ENCODE data around the gene ACOT11.

Gene ACOT11

GRCh38 chr1:54565113-54565501 is 17.1 kb downstream of the ACOT11 start:
- H3K36me3 Mint-ChIP-seq (ENCODE audit: low read depth) = no peaks in the 10 kb centered on the region
- no peak overlapping the region for H3K27ac Mint-ChIP-seq
- no peaks in the 10 kb centered on the region for H3K9me3 Mint-ChIP-seq
- peaks cover 5% of the 10 kb centered on the region for H3K27me3 Mint-ChIP-seq (ENCODE audit: low read depth)
- H3K4me1 Mint-ChIP-seq (ENCODE audit: low read depth) = no peaks in the 10 kb centered on the region
- no peak overlapping the region for H3K4me3 Mint-ChIP-seq

DNA sequence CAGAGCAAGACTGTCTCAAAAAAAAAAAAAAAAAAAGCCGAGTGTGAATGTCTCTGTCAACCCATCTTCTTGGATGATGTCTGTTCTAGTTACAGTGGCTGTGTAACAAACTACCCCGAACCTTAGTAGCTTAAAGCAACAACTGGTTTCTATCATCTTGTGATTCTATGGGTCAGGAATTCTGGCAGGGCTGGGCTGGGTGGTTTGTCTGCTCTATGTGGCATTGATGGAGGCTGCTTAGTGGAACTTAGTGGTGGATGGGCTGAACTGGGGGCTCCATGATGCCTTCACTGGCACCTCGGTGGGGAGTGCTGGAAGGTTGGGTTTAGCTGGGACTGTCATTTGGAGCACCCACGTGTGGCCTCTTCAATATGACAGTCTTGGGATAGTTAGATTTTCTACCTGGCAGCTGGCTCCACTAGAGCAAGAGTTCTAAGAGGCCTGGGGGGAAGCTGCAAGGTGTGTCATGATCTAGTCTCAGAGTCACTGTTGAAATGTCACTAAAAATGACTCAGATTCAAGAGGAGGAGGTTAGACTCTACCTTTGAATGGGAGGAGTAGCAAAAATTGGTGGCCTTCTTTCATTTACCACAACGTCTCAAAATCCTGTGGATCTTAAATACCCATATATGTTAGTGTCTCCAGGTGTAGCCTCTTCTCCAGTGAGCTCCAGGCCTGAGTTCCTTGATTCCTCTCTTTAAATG is 18.6 kb downstream of the ACOT11 start:
- H3K27ac Mint-ChIP-seq = no peak overlapping the region
- H3K4me3 Mint-ChIP-seq = no peak overlapping the region
- no peaks in the 10 kb centered on the region for H3K9me3 Mint-ChIP-seq
- peaks cover 2% of the 10 kb centered on the region for H3K4me1 Mint-ChIP-seq (ENCODE audit: low read depth)
- H3K36me3 Mint-ChIP-seq (ENCODE audit: low read depth) = no peaks in the 10 kb centered on the region
- H3K27me3 Mint-ChIP-seq (ENCODE audit: low read depth) = peaks cover 5% of the 10 kb centered on the region

- Mint-ChIP-seq H3K4me1 (ENCODE audit: low read depth) (peaks cover 4% of the 10 kb centered on the region), H3K27me3 (ENCODE audit: low read depth) (peaks cover 5% of the 10 kb centered on the region), H3K4me3 (no peak overlapping the region), H3K9me3 (no peaks in the 10 kb centered on the region), H3K36me3 (ENCODE audit: low read depth) (no peaks in the 10 kb centered on the region), H3K27ac (no peak overlapping the region)
Observed at GRCh38 chr1:54567961-54568360, 19.9 kb downstream of the ACOT11 start.

GRCh38 chr1:54569339-54569738 is 21.3 kb downstream of the ACOT11 start:
- Mint-ChIP-seq H3K9me3 (no peaks in the 10 kb centered on the region), H3K4me3 (no peak overlapping the region), H3K4me1 (ENCODE audit: low read depth) (peaks cover 4% of the 10 kb centered on the region), H3K36me3 (ENCODE audit: low read depth) (no peaks in the 10 kb centered on the region), H3K27ac (no peak overlapping the region), H3K27me3 (ENCODE audit: low read depth) (peaks cover 5% of the 10 kb centered on the region)

- peaks cover 4% of the 10 kb centered on the region for H3K4me1 Mint-ChIP-seq (ENCODE audit: low read depth)
- H3K9me3 Mint-ChIP-seq = no peaks in the 10 kb centered on the region
- no peak overlapping the region for H3K4me3 Mint-ChIP-seq
- no peaks in the 10 kb centered on the region for H3K36me3 Mint-ChIP-seq (ENCODE audit: low read depth)
- H3K27me3 Mint-ChIP-seq (ENCODE audit: low read depth) = peaks cover 5% of the 10 kb centered on the region
- no peak overlapping the region for H3K27ac Mint-ChIP-seq
Observed at GRCh38 chr1:54570161-54570560, 22.1 kb downstream of the ACOT11 start.

GRCh38 chr1:54571326-54571725 is 23.3 kb downstream of the ACOT11 start:
- Mint-ChIP-seq H3K9me3 (no peaks in the 10 kb centered on the region), H3K27me3 (ENCODE audit: low read depth) (peaks cover 5% of the 10 kb centered on the region), H3K4me3 (no peak overlapping the region), H3K36me3 (ENCODE audit: low read depth) (no peaks in the 10 kb centered on the region), H3K27ac (no peak overlapping the region), H3K4me1 (ENCODE audit: low read depth) (peaks cover 4% of the 10 kb centered on the region)

GRCh38 chr1:54571803-54572541 is 23.9 kb downstream of the ACOT11 start:
- Mint-ChIP-seq H3K36me3 (ENCODE audit: low read depth) (no peaks in the 10 kb centered on the region), H3K27me3 (ENCODE audit: low read depth) (peaks cover 5% of the 10 kb centered on the region), H3K4me1 (ENCODE audit: low read depth) (peaks cover 4% of the 10 kb centered on the region), H3K9me3 (no peaks in the 10 kb centered on the region), H3K4me3 (no peak overlapping the region), H3K27ac (no peak overlapping the region)

GRCh38 chr1:54572542-54572850 is 24.5 kb downstream of the ACOT11 start:
- no peak overlapping the region for H3K4me3 Mint-ChIP-seq
- no peaks in the 10 kb centered on the region for H3K36me3 Mint-ChIP-seq (ENCODE audit: low read depth)
- no peak overlapping the region for H3K27ac Mint-ChIP-seq
- peaks cover 4% of the 10 kb centered on the region for H3K27me3 Mint-ChIP-seq (ENCODE audit: low read depth)
- H3K4me1 Mint-ChIP-seq (ENCODE audit: low read depth) = peaks cover 4% of the 10 kb centered on the region
- no peaks in the 10 kb centered on the region for H3K9me3 Mint-ChIP-seq

- no peaks in the 10 kb centered on the region for H3K27me3 Mint-ChIP-seq (ENCODE audit: low read depth)
- H3K9me3 Mint-ChIP-seq = no peaks in the 10 kb centered on the region
- peaks cover 4% of the 10 kb centered on the region for H3K4me1 Mint-ChIP-seq (ENCODE audit: low read depth)
- no peak overlapping the region for H3K27ac Mint-ChIP-seq
- H3K36me3 Mint-ChIP-seq (ENCODE audit: low read depth) = no peaks in the 10 kb centered on the region
- H3K4me3 Mint-ChIP-seq = no peak overlapping the region
Observed at GRCh38 chr1:54574158-54574778, 26.2 kb downstream of the ACOT11 start.

GRCh38 chr1:54575161-54575560 is 27.1 kb downstream of the ACOT11 start:
- Mint-ChIP-seq H3K9me3 (no peaks in the 10 kb centered on the region), H3K4me3 (no peak overlapping the region), H3K27ac (no peak overlapping the region), H3K36me3 (ENCODE audit: low read depth) (no peaks in the 10 kb centered on the region), H3K27me3 (ENCODE audit: low read depth) (no peaks in the 10 kb centered on the region), H3K4me1 (ENCODE audit: low read depth) (peaks cover 4% of the 10 kb centered on the region)

- Mint-ChIP-seq H3K36me3 (ENCODE audit: low read depth) (no peaks in the 10 kb centered on the region), H3K9me3 (no peaks in the 10 kb centered on the region), H3K27ac (no peak overlapping the region), H3K27me3 (ENCODE audit: low read depth) (no peaks in the 10 kb centered on the region), H3K4me3 (no peak overlapping the region), H3K4me1 (ENCODE audit: low read depth) (peaks cover 4% of the 10 kb centered on the region)
Observed at GRCh38 chr1:54575605-54576290, 27.7 kb downstream of the ACOT11 start.

DNA sequence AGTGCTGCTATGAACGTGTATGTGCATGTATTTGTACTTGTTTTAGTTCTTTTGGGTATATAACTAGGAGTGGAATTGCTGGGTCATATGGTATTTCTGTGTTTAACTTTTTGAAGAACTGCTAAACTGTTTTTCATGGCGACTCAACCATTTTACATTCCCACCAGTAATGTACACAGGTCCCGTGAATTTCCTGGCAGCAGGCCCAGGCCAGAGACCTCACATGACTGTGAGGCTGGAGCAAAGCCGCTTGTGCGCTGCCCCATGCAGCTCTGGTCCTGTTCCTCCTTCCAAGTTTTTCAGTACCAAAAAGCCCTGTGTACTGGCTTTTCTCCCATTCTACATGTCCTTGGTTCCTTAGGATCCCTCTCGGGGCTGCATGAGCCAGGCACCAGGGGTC is 29.6 kb downstream of the ACOT11 start:
- H3K27me3 Mint-ChIP-seq (ENCODE audit: low read depth) = no peaks in the 10 kb centered on the region
- H3K27ac Mint-ChIP-seq = no peak overlapping the region
- H3K36me3 Mint-ChIP-seq (ENCODE audit: low read depth) = no peaks in the 10 kb centered on the region
- H3K4me3 Mint-ChIP-seq = no peak overlapping the region
- no peaks in the 10 kb centered on the region for H3K4me1 Mint-ChIP-seq (ENCODE audit: low read depth)
- H3K9me3 Mint-ChIP-seq = no peaks in the 10 kb centered on the region

GRCh38 chr1:54579337-54579781 is 31.3 kb downstream of the ACOT11 start:
- no peaks in the 10 kb centered on the region for H3K4me1 Mint-ChIP-seq (ENCODE audit: low read depth)
- H3K27me3 Mint-ChIP-seq (ENCODE audit: low read depth) = no peaks in the 10 kb centered on the region
- no peaks in the 10 kb centered on the region for H3K36me3 Mint-ChIP-seq (ENCODE audit: low read depth)
- H3K4me3 Mint-ChIP-seq = no peak overlapping the region
- H3K9me3 Mint-ChIP-seq = no peaks in the 10 kb centered on the region
- H3K27ac Mint-ChIP-seq = no peak overlapping the region

DNA sequence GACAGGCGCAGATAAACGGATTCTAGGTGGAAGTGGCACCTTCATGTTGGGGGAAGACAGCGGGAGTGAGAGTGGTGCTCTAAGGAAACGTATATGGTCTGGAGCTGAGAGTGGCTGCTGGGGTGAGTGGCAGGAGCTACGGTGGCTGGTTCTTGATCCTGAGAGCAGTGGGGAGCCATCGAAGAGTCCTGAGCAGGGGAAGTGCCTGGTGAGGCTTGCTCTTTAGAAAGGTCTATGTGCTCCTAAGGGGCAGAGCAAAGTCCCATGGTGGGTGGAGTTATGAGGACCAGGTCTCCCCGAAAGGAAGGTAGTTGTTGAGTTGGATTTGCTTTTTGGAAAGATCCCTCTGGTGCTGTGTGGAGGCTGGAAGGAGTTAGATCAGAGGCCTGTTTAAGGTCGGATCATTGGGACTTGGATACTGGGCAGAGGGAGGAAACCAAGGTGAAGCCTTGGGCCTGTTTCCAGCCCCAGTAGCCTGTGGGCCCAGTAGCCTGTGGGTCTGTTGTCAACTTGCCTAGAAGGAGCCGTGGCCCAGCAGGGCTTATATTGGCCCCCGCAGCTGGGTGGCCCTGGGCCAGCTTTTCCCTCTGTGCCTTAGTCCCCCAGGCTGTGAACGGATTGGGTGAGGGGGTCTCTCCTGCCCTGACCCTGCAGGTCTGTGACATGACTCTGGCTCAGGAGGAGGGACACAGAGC is 33.0 kb downstream of the ACOT11 start:
- Mint-ChIP-seq H3K4me1 (ENCODE audit: low read depth) (no peaks in the 10 kb centered on the region), H3K4me3 (no peak overlapping the region), H3K27ac (no peak overlapping the region), H3K27me3 (ENCODE audit: low read depth) (no peaks in the 10 kb centered on the region), H3K36me3 (ENCODE audit: low read depth) (no peaks in the 10 kb centered on the region), H3K9me3 (no peaks in the 10 kb centered on the region)

Data from T-helper 1 cell treated with Interleukin-12 subunit alpha and Interleukin-12 subunit beta and Interleukin-4 antibody, amounts not matched to agents 30 μg/mL and 1 μg/mL, for 36 hours (primary cell).